NT2/D1 (cell line): ENCODE measurements around the gene PTPN14.

ENCODE experiments used
- SUZ12 ChIP-seq: IDR thresholded peaks from 2 replicates; pipeline ENCODE4 v1.6.1; 2011; ENCODE audit not compliant: insufficient read length, insufficient read depth; ENCODE audit errors: extremely low read depth
- YY1 ChIP-seq: IDR thresholded peaks from 2 replicates; pipeline ENCODE4 v1.6.1; 2011; ENCODE audit not compliant: insufficient read length, insufficient read depth
- ZNF274 ChIP-seq: IDR thresholded peaks from 2 replicates; pipeline ENCODE4 v1.6.1; 2011; ENCODE audit warnings: mild to moderate bottlenecking, low read depth, low read length

GRCh38 chr1:214518361-214518760 lies 33.0 kb downstream of the PTPN14 start:
- no peak for TF ChIP-seq YY1
- no peak for TF ChIP-seq ZNF274
- TF ChIP-seq SUZ12: no peak
